Left ventricle myocardium inferior (tissue), 1 donor: Measurements from ENCODE around the gene SBNO2. TPM values are rescaled to one million over a fixed set of nuclear protein-coding genes. Genes with fewer than 3 reads are reported as not detected.

ENCODE experiments used
- DNase-seq: peaks from one replicate; pipeline ENCODE4 v3.0.0-alpha.2; 2020
- H3K27ac ChIP-seq: fragments of 200-600 bp; replicated peaks from 2 replicates; pipeline ENCODE4 v1.8.0; 2021
- H3K27me3 ChIP-seq: fragments of 200-600 bp; 2 replicates; pipeline ENCODE4 v1.8.0; 2021; ENCODE audit warnings: low read depth
- H3K36me3 ChIP-seq: fragments of 200-600 bp; 2 replicates; pipeline ENCODE4 v1.8.0; 2021
- H3K4me1 ChIP-seq: fragments of 200-600 bp; 2 replicates; pipeline ENCODE4 v1.8.0; 2021
- H3K4me3 ChIP-seq: fragments of 200-600 bp; 2 replicates; pipeline ENCODE4 v1.8.0; 2021; ENCODE audit warnings: mild to moderate bottlenecking, moderate library complexity
- H3K9me3 ChIP-seq: fragments of 200-600 bp; replicated peaks from 2 replicates; pipeline ENCODE4 v1.8.0; 2021
- CTCF ChIP-seq: fragments of 200-600 bp; IDR thresholded peaks from 2 replicates; pipeline ENCODE4 v1.8.0; 2021; ENCODE audit warnings: antibody characterized with exemption, mild to moderate bottlenecking, borderline replicate concordance
- intact Hi-C: fragments of 100-400 bp; cut with micrococcal nuclease; formaldehyde crosslinking; loops from one replicate; pipeline ENCODE4 v1.11.0; 2022
- total RNA-seq: library from RNA; stranded (reverse); fragmentation: NEBNext Ultra II Directional; extraction: Animal tissue kit (Norgen Biotek cat#: 25700); gene quantifications from one replicate; pipeline ENCODE4 v1.2.1, GENCODE V29; 2021
- donor health status: DM: no; HTN: yes; CAD: no; lungs with severe emphysema.

The SBNO2 gene
- total RNA-seq, 1 donor from 2014 or later = 16.9 TPM

- peak overlapping the region; percentile 55 for H3K4me3 ChIP-seq
These were observed 18.4 kb downstream of the SBNO2 start for GRCh38 chr19:1155352-1156304.

GRCh38 chr19:1154731-1155351, 19.2 kb downstream of the SBNO2 start:
- intact Hi-C loops = no loop called here
- Histone ChIP-seq H3K4me1 (peaks cover 69% of the 10 kb centered on the region), H3K4me3 (peak overlapping the region; percentile 55), H3K36me3 (peaks cover 21% of the 10 kb centered on the region), H3K9me3 (no peaks in the 10 kb centered on the region), H3K27ac (peak overlapping the region; percentile 88), H3K27me3 (no peaks in the 10 kb centered on the region)
- DNase-seq = peak; percentile 88
- no peak for TF ChIP-seq CTCF

More at GRCh38 chr19:1155352-1156304, 18.4 kb downstream of the SBNO2 start:
- Histone ChIP-seq H3K36me3 (peaks cover 17% of the 10 kb centered on the region), H3K9me3 (no peaks in the 10 kb centered on the region), H3K4me1 (peaks cover 61% of the 10 kb centered on the region), H3K27me3 (no peaks in the 10 kb centered on the region), H3K27ac (peak overlapping the region; percentile 88)
- no peak for TF ChIP-seq CTCF
- intact Hi-C loops = no loop called here
- no peak for DNase-seq

- intact Hi-C loops = no loop called here
- Histone ChIP-seq H3K9me3 (no peaks in the 10 kb centered on the region), H3K4me3 (peak overlapping the region; percentile 55), H3K36me3 (peaks cover 25% of the 10 kb centered on the region), H3K27ac (peak overlapping the region; percentile 88), H3K4me1 (peaks cover 69% of the 10 kb centered on the region), H3K27me3 (no peaks in the 10 kb centered on the region)
- TF ChIP-seq CTCF = no peak
- no peak for DNase-seq
These were observed 20.0 kb downstream of the SBNO2 start for GRCh38 chr19:1153891-1154730.

- Histone ChIP-seq H3K4me1 (peaks cover 69% of the 10 kb centered on the region), H3K36me3 (peaks cover 24% of the 10 kb centered on the region), H3K27me3 (no peaks in the 10 kb centered on the region), H3K27ac (peak overlapping the region; percentile 83), H3K9me3 (no peaks in the 10 kb centered on the region), H3K4me3 (peak overlapping the region; percentile 47)
- peak; percentile 52 for DNase-seq
- no peak for TF ChIP-seq CTCF
- intact Hi-C loops = no loop called here
These were observed 22.0 kb downstream of the SBNO2 start for GRCh38 chr19:1151917-1152587.
